Thymus (tissue), 11 donors: ENCODE results near the gene CNPY3. TPM values are rescaled to one million over a fixed set of nuclear protein-coding genes. Genes with fewer than 3 reads are reported as not detected.

ENCODE experiments used
- DNase-seq, 9 donors: peaks; one replicate each; pipeline ENCODE4 v3.0.0-alpha.2; 2013; ENCODE audit warnings: low spot score in 9 of 9, low read depth in 6 of 9, missing footprints in 1 of 9
- H3K27ac ChIP-seq, 2 donors: one replicate each; pipeline ENCODE4 v1.5.1; 2013; ENCODE audit warnings: control low read depth in 1 of 2, low read depth in 1 of 2, low read length in 1 of 2, mild to moderate bottlenecking in 1 of 2, moderate library complexity in 1 of 2
- H3K27me3 ChIP-seq, 2 donors: one replicate each; pipeline ENCODE4 v1.5.1; 2013; ENCODE audit warnings: low read length in 1 of 2; ENCODE audit not compliant: control insufficient read depth in 2 of 2, insufficient read depth in 1 of 2
- H3K36me3 ChIP-seq, 2 donors: one replicate each; pipeline ENCODE4 v1.5.1; 2013; ENCODE audit warnings: low read length in 1 of 2, mild to moderate bottlenecking in 1 of 2, moderate library complexity in 1 of 2; ENCODE audit not compliant: control insufficient read depth in 2 of 2, insufficient read depth in 2 of 2
- H3K4me1 ChIP-seq, 2 donors: one replicate each; pipeline ENCODE4 v1.5.1; 2013; ENCODE audit warnings: low read length in 2 of 2; ENCODE audit not compliant: control insufficient read depth in 2 of 2, insufficient read depth in 2 of 2
- H3K4me3 ChIP-seq, 2 donors: one replicate each; pipeline ENCODE4 v1.5.1; 2013; ENCODE audit warnings: low read length in 2 of 2, control low read depth in 1 of 2, mild to moderate bottlenecking in 1 of 2
- H3K9me3 ChIP-seq, 2 donors: one replicate each; pipeline ENCODE4 v1.5.1; 2013; ENCODE audit warnings: low read length in 1 of 2, mild to moderate bottlenecking in 1 of 2; ENCODE audit not compliant: control insufficient read depth in 2 of 2, insufficient read depth in 1 of 2
- WGBS: extraction: QIAGEN DNeasy Blood & Tissue Kit; methylation state at CpG from one replicate; pipeline ENCODE4 v1.1.7; 2013; 5-methylcytosine and 5-hydroxymethylcytosine counted together
- polyA plus RNA-seq: library from polyadenylated mRNA; stranded (reverse); fragments of 200-250 nt; gene quantifications from one replicate; pipeline ENCODE4 v1.2.3, GENCODE V29; 2013
- total RNA-seq: library from RNA; stranded (reverse); fragments of 120-200 nt; gene quantifications from one replicate; pipeline ENCODE4 v1.2.4, GENCODE V29; 2013
- donor health status: healthy.

Gene CNPY3
- total and polyA plus RNA-seq, 2 donors: 59.3 to 62.6 TPM

DNA sequence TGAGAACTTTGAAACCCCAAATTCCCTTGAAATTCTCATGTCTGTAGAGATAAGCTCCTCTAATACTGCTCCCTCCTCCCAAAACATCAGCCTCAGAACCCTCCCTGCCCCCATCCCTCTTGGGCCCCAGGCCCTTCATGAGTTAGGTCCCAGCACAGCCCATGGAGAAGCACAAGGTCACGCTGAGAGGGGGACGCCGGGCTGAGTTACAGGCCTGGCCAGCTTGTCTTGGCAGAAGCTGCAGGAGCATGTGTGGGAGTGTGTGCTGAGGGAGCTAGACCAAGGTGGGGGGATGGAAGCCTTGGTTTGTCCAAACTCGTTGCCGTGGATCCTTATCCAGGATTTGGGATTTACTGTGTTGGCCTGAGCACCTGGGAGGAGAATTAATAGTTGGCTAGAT, 21.9 kb upstream of the CNPY3 start:
- Histone ChIP-seq H3K4me1 (peaks cover 3 to 78% of the 10 kb centered on the region in 2 donors), H3K27ac (no peak overlapping the region), H3K27me3 (no peaks in the 10 kb centered on the region), H3K4me3 (no peak overlapping the region), H3K36me3 (peaks cover 0 to 2% of the 10 kb centered on the region in 2 donors), H3K9me3 (no peaks in the 10 kb centered on the region)
- DNase-seq: no peak
- 93% methylated on average over 5 of the region's 5 CpGs for WGBS

DNA sequence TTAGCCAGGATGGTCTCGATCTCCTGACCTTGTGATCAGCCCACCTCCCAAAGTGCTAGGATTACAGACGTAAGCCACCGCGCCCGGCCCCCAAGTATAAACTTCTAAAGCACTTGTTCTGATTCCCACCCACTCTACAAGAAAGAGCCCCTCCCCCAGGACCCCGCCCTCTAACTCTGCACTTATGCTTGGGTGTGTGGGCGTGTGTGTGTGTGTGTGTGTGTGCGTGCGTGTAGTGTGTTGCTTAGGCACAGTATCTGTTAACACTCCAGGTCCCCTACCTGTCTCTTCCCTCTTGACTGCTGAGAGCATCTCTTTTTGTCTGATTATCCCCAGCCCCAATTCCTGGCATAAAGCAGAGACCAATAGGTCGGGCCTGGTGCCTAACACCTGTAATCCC, 19.4 kb upstream of the CNPY3 start:
- 91% methylated on average over 10 of the region's 10 CpGs for WGBS
- Histone ChIP-seq H3K27ac (peak overlapping the region in 1 of 2 donors; percentile 48), H3K9me3 (no peaks in the 10 kb centered on the region), H3K36me3 (peaks cover 0 to 2% of the 10 kb centered on the region in 2 donors), H3K4me1 (peaks cover 9 to 81% of the 10 kb centered on the region in 2 donors), H3K4me3 (no peak overlapping the region), H3K27me3 (no peaks in the 10 kb centered on the region)
- peak in 1 of 9 donors; percentile 44 for DNase-seq

DNA sequence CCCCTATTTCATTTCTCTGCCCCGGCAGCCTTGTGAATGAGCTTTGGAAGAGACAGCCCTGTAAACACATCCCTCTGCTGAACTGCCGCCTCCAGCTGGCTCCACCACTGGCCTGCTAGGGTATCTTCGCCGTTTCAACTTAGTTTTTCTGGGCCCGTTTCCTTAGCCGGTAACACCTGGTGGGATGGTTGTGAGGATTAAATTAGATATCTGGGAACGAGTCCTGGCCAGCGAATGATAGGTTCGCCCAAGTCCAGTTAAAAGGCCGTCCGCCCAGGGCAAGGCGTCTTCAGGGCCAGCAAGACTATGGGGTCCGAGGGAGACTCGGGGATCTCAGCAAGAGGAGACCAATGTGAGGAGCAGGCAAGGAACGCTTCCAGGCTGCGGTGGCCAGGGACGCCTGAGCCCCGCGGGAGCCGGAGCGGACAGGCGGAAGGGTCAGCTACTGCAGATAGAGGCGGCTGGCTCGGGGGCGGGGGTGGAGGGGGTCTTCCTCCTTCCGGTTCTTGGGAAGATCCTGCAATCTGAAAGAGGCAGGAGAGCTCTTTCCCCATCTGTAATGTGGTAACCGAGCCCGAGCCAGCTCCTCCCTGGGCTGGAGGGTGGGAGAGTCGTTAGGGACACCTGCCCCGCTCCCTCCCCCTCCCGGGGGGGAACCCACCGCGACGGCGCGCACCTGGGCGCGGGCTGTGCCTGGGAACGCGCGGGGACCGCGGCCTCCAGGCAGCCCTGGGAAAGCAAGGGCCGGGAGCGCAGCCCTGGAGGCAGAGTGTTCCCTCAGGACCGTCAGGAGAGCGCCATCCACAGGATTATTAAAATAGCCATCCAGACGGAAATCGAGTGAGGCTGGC, 17.9 kb upstream of the CNPY3 start:
- WGBS: 9% methylated on average over 49 of the region's 49 CpGs
- peak overlapping the region; percentile 71 to 99 for H3K27ac ChIP-seq
- no peaks in the 10 kb centered on the region for H3K9me3 ChIP-seq
- H3K36me3 ChIP-seq: peaks cover 0 to 2% of the 10 kb centered on the region in 2 donors
- H3K27me3 ChIP-seq: no peaks in the 10 kb centered on the region
- peak in 5 of 9 donors; percentile 49 to 84 (median 61) for DNase-seq
- H3K4me1 ChIP-seq: peaks cover 14 to 85% of the 10 kb centered on the region in 2 donors
- H3K4me3 ChIP-seq: peak overlapping the region; percentile 38 to 49

- peaks cover 1 to 5% of the 10 kb centered on the region in 2 donors for H3K36me3 ChIP-seq
- H3K27me3 ChIP-seq: no peaks in the 10 kb centered on the region
- peaks cover 0 to 2% of the 10 kb centered on the region in 2 donors for H3K9me3 ChIP-seq
- H3K4me3 ChIP-seq: peak overlapping the region in 1 of 2 donors; percentile 68
- peak in 1 of 9 donors; percentile 34 for DNase-seq
- peak overlapping the region in 1 of 2 donors; percentile 99 for H3K27ac ChIP-seq
- 69% methylated on average over 4 of the region's 4 CpGs for WGBS
- H3K4me1 ChIP-seq: peaks cover 19 to 89% of the 10 kb centered on the region in 2 donors
Observed at GRCh38 chr6:42914546-42914945, 14.7 kb upstream of the CNPY3 start.

DNA sequence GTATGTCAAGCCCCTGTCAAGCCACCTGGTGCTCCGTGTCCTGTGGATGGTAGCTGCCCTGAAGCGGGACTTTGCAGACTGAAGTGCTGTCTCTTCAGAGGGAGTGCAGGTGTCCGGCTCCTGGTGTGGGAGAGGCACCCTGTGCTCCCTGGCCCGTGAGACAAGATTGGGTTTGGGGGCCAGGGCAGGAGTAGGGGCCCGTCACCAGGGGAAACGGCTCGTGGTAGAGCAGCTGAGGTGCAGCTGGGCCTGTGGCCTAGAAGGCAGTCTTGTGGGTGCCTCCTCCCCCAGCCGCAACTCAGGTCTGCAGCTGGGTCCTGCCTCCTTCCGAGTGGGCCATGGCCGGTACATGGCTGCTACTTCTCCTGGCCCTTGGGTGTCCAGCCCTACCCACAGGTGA, 13.5 kb upstream of the CNPY3 start, which contains the start of gene PTCRA:
Gene PTCRA (plus strand): TSS at position 322 of the 400 bp plus-strand sequence. CDS start 17 bp downstream, at position 339.
- WGBS: 6% methylated on average over 10 of the region's 10 CpGs
- peak within 1 kb of the TSS; percentile 44 to 68 for H3K4me3 ChIP-seq
- DNase-seq: peak in 7 of 9 donors; percentile 45 to 90 (median 71)

GRCh38 chr6:42916288-42916687, 13.0 kb upstream of the CNPY3 start:
- Histone ChIP-seq H3K9me3 (peaks cover 0 to 5% of the 10 kb centered on the region in 2 donors), H3K4me1 (peaks cover 20 to 83% of the 10 kb centered on the region in 2 donors), H3K27ac (peak overlapping the region; percentile 70 to 99), H3K36me3 (peaks cover 6 to 9% of the 10 kb centered on the region in 2 donors), H3K4me3 (peak overlapping the region; percentile 44 to 68), H3K27me3 (no peaks in the 10 kb centered on the region)
- DNase-seq: peak in 2 of 9 donors; percentile 36 to 57
- WGBS: 37% methylated on average over 1 of the region's 1 CpG

More for the DNA sequence above, 13.5 kb upstream of the CNPY3 start, which contains the start of gene PTCRA:
- H3K27me3 ChIP-seq: no peaks in the 10 kb centered on the region
- peak within 1 kb of the TSS; percentile 85 to 99 for H3K27ac ChIP-seq
- peaks cover 6 to 9% of the 10 kb centered on the region in 2 donors for H3K36me3 ChIP-seq
- H3K9me3 ChIP-seq: peaks cover 0 to 5% of the 10 kb centered on the region in 2 donors
- peaks cover 20 to 85% of the 10 kb centered on the region in 2 donors for H3K4me1 ChIP-seq

DNA sequence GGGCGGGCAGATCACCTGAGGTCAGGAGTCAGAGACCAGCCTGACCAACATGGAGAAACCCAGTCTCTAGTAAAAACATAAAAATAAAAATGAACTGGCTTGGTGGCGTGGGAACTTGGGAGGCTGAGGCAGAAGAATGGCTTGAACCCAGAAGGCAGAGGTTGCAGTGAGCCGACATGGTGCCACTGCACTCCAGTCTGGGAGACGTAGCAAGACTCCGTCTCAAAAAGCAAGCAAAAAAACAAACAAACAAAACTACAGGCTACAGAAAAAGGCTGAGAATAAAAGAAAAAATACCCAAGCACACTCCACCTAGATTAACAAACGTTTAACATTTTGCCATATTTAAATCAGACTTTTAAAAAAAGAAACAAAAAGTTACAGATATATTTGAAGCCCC, 7.5 kb upstream of the CNPY3 start:
- Histone ChIP-seq H3K4me3 (no peak overlapping the region), H3K9me3 (peaks cover 0 to 5% of the 10 kb centered on the region in 2 donors), H3K27ac (no peak overlapping the region), H3K4me1 (peaks cover 6 to 70% of the 10 kb centered on the region in 2 donors), H3K36me3 (peaks cover 27 to 56% of the 10 kb centered on the region in 2 donors), H3K27me3 (no peaks in the 10 kb centered on the region)
- no peak for DNase-seq
- 91% methylated on average over 6 of the region's 6 CpGs for WGBS

GRCh38 chr6:42923666-42924065, 5.6 kb upstream of the CNPY3 start:
- H3K4me1 ChIP-seq: peaks cover 10 to 73% of the 10 kb centered on the region in 2 donors
- H3K36me3 ChIP-seq: peaks cover 27 to 60% of the 10 kb centered on the region in 2 donors
- DNase-seq: no peak
- peaks cover 0 to 5% of the 10 kb centered on the region in 2 donors for H3K9me3 ChIP-seq
- no peak overlapping the region for H3K4me3 ChIP-seq
- H3K27ac ChIP-seq: no peak overlapping the region
- no peaks in the 10 kb centered on the region for H3K27me3 ChIP-seq
- 96% methylated on average over 2 of the region's 2 CpGs for WGBS
